HG02798 (cell line): ENCODE results near the gene ZNHIT6.

Source experiments
- ATAC-seq: cut with Tn5 transposase; IDR thresholded peaks from one replicate; pipeline ENCODE4 v1.9.1; 2021; ENCODE audit warnings: mild to moderate bottlenecking; ENCODE audit not compliant: unreplicated experiment, poor library complexity

ZNHIT6 gene

DNA sequence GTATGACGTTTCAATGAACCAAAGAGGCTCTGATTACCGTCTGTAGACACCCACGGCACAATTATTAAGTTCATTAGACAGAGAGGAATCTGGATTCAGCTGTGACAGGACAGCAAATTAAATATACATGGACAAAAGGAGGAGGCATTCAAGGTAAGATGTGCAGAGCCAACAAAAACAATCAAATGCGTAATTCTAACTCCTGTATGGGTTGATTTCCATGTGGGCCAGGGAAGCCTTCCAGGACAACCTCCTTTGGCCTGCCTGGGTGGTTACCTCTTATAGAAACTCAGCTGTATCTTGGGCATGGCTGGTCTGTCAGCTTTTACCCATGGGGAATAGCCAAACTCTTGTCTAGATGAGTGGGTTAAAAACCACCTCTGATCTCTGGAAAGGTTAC, 83.9 kb downstream of the ZNHIT6 start:
- ATAC-seq, result no peak

DNA sequence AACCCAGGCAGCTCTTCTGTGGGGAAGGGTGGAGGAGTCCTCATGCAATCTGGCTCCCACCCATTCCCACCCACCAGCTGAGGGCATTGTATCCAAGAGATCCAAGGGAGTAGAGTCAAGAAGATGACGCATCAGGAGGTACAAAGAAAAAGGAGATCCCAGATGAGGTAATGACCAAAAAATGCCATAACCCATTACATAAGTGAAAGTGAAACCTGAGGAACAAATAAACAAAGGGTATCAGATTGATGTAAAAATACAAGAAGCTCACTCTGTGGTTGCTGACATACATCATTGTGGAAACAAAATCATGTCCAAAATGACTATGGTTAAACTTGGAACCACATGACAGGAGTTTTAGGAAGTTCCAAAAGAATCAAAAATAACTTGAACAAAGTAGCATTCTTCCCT, 85.2 kb downstream of the ZNHIT6 start:
- no peak for ATAC-seq

DNA sequence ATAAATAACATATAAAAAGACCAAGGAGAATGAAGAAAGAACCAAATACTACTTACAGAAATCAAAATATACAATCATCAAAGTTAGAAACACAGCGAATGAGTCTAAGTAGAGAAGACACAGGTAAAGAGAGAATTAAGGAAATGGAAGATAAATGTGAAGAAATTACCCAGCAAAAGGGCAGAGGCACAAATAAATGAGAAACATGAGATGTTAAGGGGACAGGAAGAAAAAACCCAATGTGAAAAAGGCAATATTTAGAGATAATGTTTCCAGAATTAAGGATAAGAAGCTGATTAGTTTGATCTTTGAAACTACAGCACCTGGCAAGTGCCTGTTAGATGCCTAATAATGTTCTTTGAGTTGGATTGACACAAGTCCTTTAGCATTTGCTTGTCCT, 86.8 kb downstream of the ZNHIT6 start:
- no peak for ATAC-seq

DNA sequence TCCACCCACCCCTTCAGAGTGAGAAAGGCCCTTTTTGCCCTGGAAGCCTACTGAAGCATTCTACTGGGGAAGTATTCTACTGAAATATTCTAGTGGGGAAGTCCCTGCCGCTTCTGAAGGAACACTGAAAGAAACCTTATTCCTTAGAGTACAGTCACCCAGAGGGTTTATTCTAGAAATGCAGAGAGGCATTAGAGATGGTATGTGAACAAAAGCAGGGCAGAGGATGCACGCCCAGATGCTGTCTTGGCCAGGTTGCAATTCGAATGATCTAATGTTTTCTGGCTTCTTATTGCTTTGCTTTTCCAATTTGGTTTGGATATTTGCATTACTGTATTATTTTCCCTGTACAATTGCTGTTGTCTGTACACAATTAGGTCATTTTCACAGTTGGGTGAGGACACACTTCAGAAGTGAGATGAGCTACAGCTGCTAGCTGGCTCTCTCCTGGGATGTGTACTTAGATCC, 90.6 kb downstream of the ZNHIT6 start:
- ATAC-seq, result no peak

DNA sequence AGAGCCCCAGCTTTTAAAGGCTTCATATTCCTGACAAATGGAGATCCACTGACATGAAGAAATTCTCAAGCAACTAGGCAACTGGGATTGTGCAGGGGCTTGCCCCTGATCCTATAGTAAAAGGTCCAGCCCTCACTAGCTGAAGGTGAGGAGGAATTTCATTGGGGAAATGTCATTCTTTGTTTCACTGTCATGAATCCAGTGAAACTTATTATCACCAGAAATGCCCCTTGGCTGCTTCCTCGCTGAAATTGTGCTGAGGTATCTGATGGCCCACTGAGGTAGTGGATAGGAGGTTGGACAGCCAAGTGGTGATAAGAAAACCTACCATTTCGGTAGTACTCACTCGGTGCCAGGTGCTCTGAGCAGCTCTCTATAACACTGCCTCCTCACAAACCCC, 91.5 kb downstream of the ZNHIT6 start:
- no peak for ATAC-seq

DNA sequence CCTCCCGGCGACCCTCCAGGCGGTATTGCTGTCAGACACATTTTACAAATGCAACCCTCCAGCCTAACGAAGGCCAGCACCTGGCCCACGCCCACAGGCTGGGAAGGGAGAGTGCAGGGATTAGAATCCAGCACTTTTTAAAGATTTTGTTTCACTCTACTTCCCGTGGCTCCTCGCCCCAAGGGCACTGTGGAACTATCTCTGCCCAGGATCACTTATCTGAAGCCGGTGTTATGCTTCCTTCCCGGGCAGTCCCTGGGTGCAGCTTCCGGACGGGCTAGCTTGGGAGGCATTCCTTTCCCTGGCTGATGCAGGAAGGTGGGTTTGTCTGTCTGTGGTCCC, 91.9 kb downstream of the ZNHIT6 start:
- no peak for ATAC-seq

DNA sequence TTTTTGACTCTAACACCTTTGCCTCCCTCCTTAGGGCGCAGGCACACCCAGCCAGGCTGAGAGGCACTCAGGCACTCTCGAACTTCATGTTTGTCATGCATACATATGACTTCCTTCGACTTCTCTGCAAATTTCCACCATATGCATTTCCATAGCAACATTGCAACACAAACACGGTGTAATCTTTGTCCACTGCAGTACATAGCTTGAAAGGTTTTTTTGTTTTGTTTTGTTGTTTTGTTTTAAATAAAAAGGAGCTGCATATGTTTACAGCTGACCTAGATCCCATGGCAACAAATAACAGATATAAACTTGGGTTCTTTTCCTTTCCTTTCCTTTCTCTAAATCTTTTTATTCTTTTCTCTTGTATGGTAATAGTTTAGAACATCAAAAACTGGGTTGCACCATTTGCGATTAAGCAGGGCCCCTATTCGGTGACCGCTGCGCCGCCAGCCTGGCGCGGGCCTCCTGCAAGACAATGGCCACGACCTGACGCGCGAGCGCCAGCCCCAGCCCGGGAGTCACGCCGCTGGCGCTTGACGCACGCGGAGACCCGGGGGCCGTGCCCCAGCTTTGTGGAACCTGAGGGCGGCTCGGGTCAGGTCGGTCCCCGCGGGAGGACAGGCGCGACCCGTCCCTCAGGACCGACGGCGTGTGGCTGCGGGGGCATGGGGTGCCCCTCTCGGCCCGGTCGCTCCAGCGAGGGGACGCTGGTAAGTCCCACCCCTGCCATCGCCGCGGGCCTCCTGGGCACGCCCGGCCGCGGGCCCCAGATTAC, 92.5 kb downstream of the ZNHIT6 start:
- ATAC-seq, result no peak

DNA sequence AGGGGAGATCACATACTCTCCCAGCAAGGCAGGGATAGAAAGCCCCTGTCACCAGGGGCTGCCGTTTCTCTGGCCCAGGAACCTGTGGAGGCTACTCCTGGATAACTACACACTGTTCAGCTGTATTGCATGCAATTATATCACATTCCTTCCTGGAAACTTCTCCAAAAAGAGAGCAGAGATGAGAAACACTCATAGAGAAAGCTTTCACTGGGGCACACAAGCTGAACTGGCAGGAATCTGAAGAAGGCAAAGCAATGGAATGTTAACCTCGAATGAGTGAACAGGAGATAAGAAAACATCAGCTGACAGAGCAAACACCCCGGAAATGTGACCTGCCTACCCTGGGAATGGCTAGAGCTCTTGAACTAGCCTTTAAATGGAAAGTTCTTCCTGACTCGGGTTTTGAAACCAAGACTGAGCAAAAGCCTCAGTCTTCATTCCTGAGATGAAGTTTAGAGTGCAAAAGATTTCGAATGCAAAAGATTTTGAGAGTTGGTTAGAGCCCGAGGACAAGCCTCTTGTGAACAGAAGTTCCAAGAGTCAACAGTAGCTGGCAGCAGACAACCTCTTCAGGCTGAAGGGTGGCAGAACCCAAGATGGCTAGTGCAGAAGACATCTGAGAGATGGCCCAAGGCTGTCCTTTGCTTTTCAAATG, 95.4 kb downstream of the ZNHIT6 start:
- ATAC-seq, result no peak

DNA sequence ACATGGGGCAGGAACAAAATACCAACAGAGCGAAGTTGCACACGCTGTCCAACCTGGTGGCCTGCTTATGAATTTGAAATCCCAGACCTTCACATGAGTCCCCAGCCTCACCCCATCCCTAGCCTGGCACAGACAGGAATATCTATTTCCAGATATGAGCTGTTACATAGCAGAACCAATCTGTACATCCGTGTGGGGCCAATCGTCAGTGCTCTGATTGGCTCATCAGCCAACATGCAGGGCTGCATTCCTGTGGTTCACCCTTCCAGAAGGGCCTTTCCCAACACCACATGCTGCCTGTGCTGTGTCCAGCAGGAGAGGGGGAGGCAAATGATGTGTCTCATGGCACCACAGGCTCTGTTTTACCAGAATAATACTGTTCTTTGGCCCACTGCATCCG, 96.4 kb downstream of the ZNHIT6 start:
- no peak for ATAC-seq

DNA sequence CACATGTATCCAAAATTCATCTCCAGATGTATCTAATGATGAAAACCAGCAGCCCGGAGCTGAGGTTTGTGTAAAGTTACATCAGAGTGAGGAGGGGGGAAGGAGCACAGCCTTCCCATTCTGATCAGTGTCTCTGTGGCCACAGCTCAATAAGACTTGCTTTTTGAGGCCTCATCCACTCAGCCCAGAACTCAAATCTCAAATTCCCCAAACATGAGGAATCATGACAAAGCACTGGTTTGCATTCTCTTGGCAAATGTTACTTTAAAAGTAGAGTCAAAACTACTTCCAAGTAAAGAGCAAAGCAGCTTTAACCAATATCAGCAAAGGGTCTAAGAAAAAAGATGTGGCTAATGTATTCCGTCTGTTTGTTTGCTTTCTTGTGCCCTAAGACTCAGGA, 96.8 kb downstream of the ZNHIT6 start:
- no peak for ATAC-seq

DNA sequence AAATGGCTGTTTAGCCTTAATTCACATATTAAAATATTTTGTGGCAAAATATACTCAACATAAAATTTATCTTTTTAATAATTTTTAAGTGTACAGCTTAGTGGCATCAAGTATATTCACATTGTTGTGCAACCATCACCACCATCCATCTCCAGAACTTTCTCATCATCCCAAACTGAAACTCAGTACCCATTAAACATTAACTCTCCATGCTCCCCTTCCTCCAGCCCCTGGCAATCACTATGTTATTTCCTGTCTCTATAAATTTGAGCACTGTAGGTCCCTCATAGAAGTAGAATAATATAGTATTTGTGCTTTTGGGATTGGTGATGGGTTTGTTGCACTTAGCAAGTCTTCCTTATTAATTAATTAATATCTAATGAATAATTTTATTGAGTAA, 98.3 kb downstream of the ZNHIT6 start:
- ATAC-seq, result no peak

DNA sequence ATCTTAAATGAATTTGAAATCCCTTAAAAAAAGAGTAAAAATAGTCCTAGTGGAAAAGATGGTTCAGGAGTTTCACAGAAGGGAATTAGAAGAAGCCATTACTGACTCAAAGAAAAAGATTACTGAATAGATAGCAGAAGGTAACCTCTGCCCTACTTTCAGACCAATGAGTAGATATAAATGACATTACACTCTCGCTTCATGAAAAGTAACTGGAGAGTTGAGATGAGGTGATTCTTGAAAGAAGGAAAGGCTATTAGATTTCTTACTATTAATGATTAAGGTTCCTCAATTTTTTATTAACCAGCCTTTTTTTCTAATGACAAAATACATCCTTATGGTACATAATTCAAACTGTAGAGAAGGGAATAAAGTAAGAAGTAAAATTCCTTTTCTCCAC, 99.4 kb downstream of the ZNHIT6 start:
- ATAC-seq, result no peak

DNA sequence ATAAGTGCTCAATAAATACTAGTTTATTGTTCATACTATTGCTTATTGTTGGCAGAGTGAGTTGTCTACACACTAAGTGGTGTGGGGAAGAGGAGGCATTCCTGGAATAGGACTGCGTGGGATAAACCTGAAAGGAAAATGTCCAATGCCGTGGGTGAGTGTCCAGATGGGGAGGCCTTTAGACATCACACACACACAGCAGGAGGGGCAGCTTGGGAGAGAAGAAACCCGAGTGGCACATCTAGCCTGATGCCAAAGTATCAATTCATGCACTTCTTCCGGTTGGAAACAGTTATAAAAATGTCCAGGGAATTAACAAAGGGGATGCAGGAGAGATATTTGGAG, 100.3 kb downstream of the ZNHIT6 start:
- ATAC-seq, result no peak

DNA sequence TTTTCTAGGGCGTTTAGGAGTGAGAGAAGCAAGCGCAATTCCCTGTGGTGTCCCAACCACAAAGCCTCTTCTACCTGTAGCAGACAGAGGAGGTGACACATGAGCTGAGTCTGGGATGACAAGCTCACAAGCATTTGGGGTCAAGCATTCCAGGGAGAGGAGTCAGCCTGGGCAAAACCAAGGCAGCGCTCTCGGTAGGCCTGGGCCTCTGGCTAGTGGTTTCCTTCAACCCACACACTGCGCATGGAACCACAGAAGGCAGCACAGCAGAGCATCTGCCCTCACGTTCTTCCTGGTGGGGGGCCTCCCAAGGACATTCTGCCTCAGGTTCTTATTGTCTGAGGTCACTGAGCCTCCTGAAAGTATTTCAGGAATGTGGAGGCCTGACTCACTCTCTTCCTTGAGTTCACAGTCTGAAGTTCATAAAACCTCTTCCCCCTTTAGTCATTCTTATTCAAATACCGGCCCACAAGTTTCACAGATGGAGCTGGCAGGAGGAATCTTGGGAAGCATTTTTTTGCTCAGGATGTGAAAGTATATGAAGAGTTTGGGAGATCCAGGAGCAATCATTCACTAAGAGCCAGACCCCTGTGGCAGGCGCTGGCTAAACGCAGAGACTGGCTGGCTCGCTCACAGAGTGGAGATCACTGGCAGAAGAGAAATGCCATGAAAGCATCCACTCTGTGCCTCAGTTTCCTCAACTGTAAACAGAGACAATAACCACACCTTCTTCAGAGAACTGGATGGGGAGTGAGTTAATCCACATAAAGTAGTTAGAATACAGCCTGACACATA, 100.9 kb downstream of the ZNHIT6 start:
- no peak for ATAC-seq

DNA sequence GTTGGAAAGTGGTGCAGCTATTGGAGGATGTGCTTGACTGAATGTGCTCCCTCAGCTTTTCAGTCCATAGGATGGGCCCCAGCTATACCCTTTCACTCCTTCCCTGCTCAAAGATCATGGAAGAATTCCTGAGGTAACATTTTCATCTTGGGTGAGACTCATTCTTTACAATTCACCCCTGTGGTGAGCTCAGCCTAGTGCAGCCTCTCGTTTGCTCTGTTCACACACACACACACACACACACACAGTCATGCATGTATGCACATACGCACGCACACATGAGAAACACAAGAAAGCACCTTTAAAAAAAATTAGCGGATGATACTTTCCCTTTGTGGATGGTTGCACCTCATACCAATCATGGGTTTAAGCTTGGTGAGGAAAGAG, 101.8 kb downstream of the ZNHIT6 start:
- no peak for ATAC-seq

DNA sequence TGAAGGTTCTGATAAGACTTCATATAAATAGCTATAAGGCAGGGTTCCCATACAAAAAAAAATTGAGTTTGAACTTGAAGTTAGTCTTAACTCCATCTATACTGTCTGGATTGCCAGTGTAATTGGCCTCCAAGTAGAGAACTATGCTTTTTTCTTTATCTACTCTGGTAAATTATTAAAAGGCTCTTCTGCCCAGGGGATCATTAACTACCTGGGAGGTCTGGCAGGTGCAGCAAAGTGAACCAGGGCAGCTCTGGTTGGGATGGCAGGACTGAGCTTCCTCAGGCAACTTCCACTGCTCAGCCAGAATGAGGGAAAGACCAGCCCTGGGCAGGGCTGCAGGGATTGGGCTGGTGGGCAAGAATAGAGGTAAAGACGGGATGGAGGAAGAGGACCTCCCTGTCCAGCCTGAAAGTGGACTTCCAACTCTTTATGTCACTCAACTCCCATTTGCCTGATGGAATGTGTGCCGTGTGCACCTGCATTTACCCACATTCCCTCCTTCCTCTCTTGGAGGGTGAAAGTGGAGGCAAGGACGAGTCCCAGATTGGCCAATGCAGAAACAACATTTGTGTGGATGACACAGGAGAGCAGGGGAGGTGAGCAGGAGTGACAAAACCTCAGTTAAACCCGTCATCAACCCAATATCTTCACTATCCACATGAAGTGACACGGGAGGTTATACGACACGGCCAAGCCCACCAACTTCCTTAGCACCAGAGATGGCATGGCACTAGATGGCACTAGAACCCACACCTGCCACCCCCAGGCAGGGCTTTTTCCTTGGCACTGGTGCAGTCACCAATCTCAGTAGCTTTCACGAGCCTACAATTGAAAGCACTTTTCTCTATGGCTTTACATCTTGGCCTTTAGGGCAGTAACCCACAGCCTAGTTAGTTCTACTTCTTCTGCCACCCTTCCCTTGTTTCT, 102.5 kb downstream of the ZNHIT6 start:
- ATAC-seq, result no peak

DNA sequence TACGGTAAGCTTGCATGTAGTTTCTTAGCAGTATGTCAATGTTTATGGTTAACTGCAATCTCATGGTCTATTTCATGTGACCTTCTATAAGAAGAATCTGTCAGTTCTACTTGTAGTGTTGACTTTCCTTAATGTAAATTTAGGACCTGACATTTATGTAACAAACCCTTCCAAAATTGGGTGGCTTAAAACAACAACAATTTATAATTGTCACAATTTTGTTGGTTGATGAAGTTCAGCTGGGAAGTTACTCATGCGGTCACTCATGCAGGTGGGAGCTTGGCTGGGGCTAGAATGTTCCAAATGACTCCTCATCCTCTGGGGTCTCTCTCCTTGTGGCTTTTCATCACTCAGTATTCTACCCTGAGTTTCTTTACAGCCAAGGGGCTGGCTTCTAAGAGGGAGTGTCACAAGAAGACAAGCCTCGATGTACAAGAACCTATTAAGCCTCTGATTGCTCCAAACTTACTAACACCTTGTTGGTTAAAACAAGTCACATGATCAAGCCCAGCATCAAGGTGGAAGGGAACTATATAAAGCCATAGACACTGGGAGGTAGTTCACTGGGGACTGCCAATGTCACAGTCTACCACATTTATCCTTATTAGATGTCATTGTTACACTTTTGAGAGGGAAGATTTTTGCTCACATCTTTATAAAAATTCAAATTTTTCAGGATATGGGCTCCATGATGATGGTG, 103.8 kb downstream of the ZNHIT6 start:
- ATAC-seq, result no peak

DNA sequence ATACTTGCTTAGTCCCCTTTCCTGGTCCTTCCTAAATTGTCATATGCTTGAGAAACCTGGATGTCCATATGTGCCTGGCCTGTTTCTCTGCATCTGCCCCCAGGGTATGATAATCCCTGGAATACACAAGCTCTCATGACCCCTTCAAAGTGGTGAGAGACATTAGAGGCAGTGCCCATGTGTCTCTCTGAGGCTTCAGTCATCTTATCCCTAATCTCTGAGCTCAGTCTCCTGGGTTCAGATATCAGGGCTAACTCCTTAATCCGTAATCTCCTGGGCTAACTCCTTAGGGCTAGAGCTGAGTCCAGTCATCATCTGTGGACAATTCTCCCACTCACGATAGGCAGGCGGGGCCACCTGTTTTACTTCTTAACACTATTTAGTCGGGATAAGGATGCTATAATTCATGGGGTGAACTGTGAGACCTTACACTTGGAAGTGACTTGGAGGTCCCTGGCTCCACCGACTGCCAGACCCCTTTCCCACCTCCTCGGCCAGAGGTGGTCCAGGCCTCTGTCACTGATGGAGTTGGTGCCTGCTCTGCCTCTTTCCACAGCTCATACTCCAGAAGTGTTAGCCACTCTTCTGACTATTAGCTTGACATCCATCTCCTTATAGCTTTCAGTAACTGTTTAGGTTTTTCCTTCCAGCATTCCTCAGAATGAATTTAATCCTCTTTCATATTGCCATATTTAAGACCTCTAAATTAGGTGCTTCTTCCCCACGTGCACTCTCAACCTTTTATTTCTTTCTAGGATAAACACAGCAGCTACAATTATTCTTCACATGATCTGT, 105.0 kb downstream of the ZNHIT6 start:
- ATAC-seq, result no peak

DNA sequence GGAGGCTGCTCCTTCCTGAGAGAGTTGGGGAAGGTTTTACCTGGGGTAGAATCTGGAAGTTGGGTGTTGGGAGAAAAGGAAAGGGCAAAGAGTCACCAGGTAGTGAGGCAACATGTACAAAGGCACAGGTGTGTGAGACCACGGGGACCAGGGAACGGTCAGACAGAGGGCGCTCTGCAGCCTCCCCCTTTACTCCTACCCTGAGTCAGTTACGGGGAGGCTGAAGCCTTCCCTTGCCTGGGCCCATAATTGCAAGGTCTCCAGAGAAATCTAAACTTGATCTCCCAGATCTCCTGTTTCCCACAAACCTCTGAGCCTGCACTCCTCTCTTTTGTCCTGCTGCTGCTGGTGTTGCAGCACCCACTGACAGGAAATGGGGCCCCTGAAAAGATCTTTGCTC, 105.7 kb downstream of the ZNHIT6 start:
- ATAC-seq, result no peak
